KBM-7 (cell line): ENCODE data around the gene BLTP3B.

Experiments used
- DNase-seq: peaks from one replicate; pipeline ENCODE4 v3.0.0-alpha.2; 2015
- in situ Hi-C: fragments of 300-500 bp; cut with MboI; formaldehyde crosslinking; loops from 2 replicates; pipeline ENCODE4 v1.14.3; 2020; ENCODE audit warnings: low sequenced_read_pairs, low pct_unique_long_range_greater_than_20kb, mixed read lengths

The BLTP3B gene

DNA sequence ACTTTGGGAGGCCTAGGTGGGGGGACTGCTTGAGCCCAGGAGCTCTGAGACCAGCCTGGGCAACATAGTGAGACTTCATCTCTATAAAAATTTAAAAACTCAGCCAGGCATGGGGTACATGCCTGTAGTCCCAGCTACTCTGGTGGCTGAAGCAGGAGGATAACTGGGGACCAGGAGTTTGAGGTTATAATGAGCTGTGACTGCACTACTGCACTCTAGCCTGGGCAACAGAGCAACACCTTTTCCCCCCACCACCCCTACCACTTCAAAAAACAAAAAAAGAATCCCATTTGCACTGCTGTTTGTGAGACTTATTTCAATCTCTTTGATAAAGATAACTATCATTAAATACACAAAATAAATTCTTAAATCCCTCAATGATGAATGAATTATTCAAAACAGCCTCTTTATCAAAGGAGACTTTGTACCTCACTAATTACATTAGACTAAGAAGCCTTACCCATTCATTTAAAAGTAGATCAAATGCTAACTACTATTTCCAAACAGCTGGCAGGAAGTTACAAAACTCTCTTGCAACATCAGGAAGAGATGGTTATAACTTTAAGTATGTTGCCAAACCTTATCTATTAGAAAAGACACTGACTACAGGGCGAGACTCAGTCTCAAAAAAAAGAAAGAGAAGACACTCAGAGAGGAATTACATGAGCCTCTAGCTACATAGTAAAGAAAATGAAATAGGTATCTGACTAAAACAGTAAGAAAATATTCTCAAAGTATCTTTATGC, 14.7 kb downstream of the BLTP3B start:
- in situ Hi-C loops: no loop called here
- peak; percentile 67 for DNase-seq

DNA sequence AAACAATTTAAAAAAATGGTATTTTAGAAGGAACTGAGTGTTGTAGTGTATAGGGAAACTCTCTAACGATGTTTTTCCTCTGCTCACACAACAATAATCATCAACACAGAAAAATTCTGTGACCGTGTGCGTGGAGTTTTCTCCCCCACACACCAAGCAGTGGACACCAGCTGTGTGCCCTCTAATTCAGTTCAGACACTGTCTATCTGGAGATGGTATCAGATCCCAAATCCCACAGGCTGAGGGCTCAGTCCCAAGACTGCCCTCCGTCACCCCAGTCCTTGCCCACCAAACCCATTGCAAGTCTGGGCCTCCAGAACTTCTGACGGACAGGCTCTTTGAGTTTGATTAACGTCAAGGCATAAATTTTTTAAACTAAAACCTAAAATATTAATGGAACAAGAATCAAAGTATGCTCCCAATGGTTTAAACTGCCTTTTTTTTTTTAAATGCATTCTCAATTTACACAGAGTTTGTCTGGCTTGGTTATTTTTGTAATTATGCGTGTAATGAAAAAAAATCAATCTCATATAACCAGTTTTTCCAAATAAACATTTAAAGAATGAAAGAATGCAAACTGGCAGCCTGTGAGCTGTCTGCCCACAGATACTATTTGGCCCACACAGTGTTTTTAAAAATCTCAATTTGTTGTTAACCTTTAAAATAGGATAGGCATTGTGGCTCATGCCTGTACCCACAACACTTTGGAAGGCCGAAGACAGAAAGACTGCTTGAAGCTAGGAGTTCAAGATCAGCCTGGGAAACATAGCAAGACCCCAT, 19.2 kb downstream of the BLTP3B start:
- no peak for DNase-seq
- in situ Hi-C loops: no loop called here

DNA sequence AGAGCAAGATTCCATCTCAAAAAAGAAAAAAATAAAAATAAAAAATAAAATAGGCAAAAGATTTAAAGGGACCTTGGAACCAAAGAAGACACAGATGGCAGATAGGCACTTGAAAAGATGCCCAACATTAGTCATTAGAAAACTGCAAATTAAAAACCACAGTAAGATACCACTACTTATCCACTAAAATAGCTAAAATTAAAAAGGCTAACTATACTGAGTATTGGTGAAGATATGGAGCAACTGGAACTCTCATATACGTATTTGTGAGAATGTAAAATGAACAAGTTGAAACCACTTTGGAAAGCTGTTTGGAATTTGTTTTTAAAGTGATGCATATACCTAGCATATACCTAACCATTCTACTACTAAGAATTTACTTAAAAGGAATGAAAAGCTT, 22.3 kb downstream of the BLTP3B start:
- DNase-seq: no peak
- in situ Hi-C loops: no loop called here

DNA sequence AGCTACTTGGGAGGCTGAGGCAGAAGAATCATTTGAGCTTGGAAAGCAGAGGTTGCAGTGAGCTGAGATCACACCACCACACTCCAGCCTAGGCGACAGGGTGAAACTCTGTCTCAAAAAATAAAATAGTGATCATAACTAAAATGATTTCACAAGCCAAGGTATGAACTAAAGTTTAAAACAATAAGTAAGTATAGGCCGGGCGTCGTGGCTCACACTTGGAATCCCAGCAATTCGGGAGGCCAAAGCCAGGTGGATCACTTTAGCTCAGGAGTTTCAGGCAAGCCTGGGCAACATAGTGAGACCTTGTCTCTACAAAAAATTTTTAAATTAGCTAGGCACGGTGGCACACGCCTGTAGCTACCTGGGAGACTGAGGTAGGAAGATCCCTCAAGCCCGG, 27.4 kb downstream of the BLTP3B start:
- DNase-seq: no peak
- in situ Hi-C loops: no loop called here

DNA sequence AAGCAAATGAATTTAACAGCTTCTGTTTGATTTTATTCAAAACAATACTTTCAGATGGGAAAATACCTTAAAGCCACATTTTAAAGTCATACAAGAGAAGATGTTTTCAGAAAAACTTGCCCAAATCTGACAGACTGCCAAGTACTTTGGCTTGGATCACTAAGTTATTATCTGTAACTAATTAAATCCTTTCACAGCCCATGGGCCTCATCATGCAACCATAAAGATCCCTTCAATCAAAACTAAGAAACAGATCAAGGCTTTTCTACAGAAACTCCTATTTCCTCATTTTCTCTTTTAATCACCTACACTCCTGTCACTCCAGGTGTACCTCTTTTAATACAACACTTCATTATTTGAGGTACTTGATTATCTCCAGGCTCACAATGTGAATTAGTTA, 28.1 kb downstream of the BLTP3B start:
- in situ Hi-C loops: no loop called here
- DNase-seq: no peak

DNA sequence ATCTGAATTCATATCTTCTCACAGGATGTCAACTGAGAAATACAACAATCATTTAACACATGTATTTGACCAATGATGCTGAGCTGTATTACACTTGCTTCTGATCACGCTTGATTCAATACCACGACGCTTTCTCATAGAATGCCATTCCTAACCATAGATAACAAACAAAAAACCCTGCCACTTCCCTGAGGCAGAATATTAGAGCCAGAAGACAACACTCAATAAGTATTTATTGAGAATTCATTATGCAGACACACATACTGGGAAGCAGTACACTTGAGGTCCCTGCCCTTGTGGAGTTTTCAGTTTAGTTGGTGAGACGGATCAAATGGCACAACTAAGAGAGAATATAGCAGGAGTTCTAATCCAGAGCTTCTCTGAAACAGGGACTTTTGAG, 32.4 kb downstream of the BLTP3B start:
- in situ Hi-C loops: no loop called here
- no peak for DNase-seq

DNA sequence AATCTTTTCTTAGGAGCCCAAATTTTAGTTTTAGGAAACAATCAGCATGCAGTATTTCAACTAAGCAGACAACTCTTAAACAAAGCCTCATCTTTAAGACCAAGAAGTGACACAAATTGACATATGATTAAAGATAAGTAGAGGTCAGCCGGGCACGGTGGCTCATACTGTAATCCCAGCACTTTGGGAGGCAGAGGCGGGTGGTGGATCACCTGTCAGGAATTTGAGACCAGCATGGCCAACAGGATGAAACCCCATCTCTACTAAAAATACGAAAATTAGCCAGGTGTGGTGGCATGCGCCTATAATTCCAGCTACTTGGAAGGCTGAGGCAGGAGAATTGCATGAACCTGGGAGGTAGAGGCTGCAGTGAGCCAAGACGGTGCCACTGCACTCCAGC, 35.8 kb downstream of the BLTP3B start:
- DNase-seq: no peak
- in situ Hi-C loops: no loop called here

DNA sequence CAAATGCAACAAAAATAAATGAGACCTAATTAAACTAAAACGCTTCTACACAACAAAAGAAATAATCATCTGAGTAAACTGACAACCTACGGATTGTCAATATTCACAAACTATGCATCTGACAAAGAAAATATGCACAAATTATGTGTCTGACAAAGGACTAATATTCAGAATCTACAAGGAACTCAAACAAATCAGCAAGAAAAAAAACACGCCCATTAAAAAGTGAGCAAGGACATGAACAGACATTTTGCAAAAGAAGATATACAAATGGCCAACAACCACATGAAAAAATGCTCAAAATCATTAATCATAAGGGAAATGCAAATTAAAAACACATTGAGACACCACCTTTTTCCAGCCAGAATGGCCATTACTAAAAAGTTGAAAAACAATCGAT, 37.0 kb downstream of the BLTP3B start:
- DNase-seq: no peak
- in situ Hi-C loops: no loop called here

DNA sequence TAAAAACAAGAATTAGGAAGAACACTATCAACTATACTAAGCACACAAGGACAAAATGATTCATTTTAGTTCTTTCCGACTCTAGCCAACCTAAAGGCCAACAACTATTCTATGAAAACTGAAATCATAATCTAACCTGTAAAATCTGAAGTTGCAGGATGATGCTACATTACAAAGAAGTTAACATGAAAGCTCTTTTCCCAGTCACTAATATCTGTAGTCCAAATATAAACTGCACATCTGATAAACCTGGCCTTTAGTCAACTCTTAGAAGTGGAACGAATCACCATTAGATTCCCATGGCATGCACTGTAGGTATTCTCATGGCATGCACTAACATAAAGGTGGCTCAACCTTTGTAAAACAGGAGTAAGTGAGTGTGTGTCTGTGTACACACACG, 41.7 kb downstream of the BLTP3B start:
- in situ Hi-C loops: no loop called here
- DNase-seq: no peak
